Measurements from ENCODE around the gene SCAF1. TPM values are rescaled to one million over a fixed set of nuclear protein-coding genes. Genes with fewer than 3 reads are reported as not detected.

SCAF1 gene
- total and polyA plus RNA-seq, 9 of the 15 experiments (the other 6 are each of a cell fraction or from before 2014, with no cell fraction given) = 0.20 to 79.0 (median 4.9) TPM

- TF ChIP-seq PCBP1 (IDR thresholded peaks at IDR 0.05; ENCODE audit: low read depth, low read length, poor library complexity, severe bottlenecking) (no peak), ZNF217 (CRISPR knock-in tag; IDR thresholded peaks at IDR 0.05) (no peak), PHF20 (IDR thresholded peaks at IDR 0.05; ENCODE audit: partially characterized antibody) (peak; percentile 46), MYC (IDR thresholded peaks at IDR 0.05; ENCODE audit: low read depth, low read length) (peak; percentile 29; the same call in 1 of the 2 replicates), MYC (CRISPR knock-in tag; IDR thresholded peaks at IDR 0.05; ENCODE audit: borderline replicate concordance, low read depth) (0 out of 2 replicates have a peak, but pooled peaks have one; percentile 41), TARDBP (IDR thresholded peaks at IDR 0.05) (peak; percentile 19; the same call in 1 of the 2 replicates), EP400 (IDR thresholded peaks at IDR 0.05) (peak; percentile 51), THAP7 (CRISPR knock-in tag; IDR thresholded peaks at IDR 0.05) (no peak), ZNF57 (CRISPR knock-in tag; IDR thresholded peaks at IDR 0.05) (0 out of 2 replicates have a peak, but pooled peaks have one; percentile 10), ARID2 (IDR thresholded peaks at IDR 0.05) (no peak), TFAP4 (CRISPR knock-in tag; IDR thresholded peaks at IDR 0.05; ENCODE audit: borderline replicate concordance) (no peak), TRIM28 (IDR thresholded peaks at IDR 0.05) (0 out of 2 replicates have a peak, but pooled peaks have one; percentile 56), L3MBTL2 (IDR thresholded peaks at IDR 0.05) (peak; percentile 30), FOXK2 (conservative IDR thresholded peaks at IDR 0.05 in 1 of 2, IDR thresholded peaks at IDR 0.05 in 1 of 2; ENCODE audit: low read depth in 2 of 2) (peak in 1 of 2 experiments; percentile 100; a peak in 2 of 4 replicates), CBX3 (IDR thresholded peaks at IDR 0.05; ENCODE audit: borderline replicate concordance in 1 of 2, low read length in 2 of 2) (peak in 1 of 2 experiments; percentile 56; a peak in 1 of 3 replicates), PRDM10 (IDR thresholded peaks at IDR 0.05; ENCODE audit: partially characterized antibody) (peak; percentile 100), CCNT2 (IDR thresholded peaks at IDR 0.05; ENCODE audit: borderline replicate concordance, extremely low read depth, insufficient read length, low read depth, low read length) (no peak), RFX5 (IDR thresholded peaks at IDR 0.05; ENCODE audit: low read depth, low read length) (no peak), ZKSCAN8 (CRISPR knock-in tag; IDR thresholded peaks at IDR 0.05) (no peak), ZNF184 (CRISPR knock-in tag; IDR thresholded peaks at IDR 0.05) (no peak)
Measured at GRCh38 chr19:49676136-49676783, 34.3 kb downstream of the SCAF1 start (continued).

Data from K562 (cell line).